NCI-H1417 (cell line): ENCODE data around the gene VEGFB.

Source experiments
- DNase-seq, 3 experiments: peaks; one replicate each; lab custom pipeline; 2025; lab: John Stamatoyannopoulos, UW

The VEGFB gene

GRCh38 chr11:64262271-64263002 lies 28.1 kb downstream of the VEGFB start:
- DNase-seq, result no peak

- no peak for DNase-seq
Measured at GRCh38 chr11:64263021-64263946, 28.9 kb downstream of the VEGFB start.

- no peak for DNase-seq
Measured at GRCh38 chr11:64263947-64264317, 29.5 kb downstream of the VEGFB start.

- peak in 2 of 3 experiments; percentile 49 to 72 for DNase-seq
Measured at GRCh38 chr11:64264371-64264852, 30.0 kb downstream of the VEGFB start.

- peak in 2 of 3 experiments; percentile 27 to 61 for DNase-seq
Measured at GRCh38 chr11:64265176-64266160, 31.1 kb downstream of the VEGFB start.

DNA sequence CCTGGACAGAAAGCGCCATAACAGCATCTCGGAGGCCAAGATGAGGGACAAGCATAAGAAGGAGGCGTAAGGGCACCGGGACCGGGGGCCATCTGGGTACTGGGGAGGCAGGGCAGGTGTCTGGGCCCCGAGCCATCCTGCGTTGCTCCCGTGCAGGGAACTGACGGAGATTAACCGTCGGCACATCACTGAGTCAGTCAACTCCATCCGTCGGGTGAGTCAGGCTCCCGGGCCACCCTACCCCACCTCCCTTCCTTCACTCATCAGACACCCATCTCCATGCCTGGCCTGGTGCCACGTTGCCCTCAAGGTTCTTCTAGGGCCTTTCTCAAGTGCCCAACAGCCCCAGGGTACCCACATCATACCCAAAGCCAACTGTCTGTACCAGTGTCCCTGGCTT lies 32.0 kb downstream of the VEGFB start:
- no peak for DNase-seq

DNA sequence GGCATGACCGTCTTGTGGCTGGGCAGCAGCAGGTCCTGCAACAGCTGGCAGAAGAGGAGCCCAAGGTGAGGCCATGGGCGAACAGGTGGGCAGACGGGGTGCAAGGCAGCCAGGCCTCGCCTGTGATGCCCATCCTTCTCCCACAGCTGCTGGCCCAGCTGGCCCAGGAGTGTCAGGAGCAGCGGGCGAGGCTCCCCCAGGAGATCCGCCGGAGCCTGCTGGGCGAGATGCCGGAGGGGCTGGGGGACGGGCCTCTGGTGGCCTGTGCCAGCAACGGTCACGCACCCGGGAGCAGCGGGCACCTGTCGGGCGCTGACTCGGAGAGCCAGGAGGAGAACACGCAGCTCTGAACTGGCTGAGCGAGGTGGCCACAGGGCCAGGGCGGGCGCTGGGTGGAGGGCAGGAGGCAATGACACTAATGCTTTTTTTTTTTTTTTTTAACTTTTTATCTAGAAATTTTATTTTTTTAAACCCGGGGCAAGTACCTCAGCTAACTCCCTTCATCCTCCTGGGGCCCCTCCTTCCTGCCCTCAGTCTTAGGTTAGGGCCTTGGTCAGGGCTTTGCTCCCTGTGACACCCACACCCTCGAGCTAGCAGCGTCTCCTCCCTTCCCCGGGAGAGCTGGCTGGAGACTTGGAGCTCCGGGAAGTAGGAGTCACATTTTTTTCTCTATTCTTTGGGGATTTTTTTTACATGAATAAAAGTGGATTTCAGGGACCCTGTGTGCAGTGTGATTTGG lies 33.0 kb downstream of the VEGFB start:
- peak in 2 of 3 experiments; percentile 27 to 55 for DNase-seq

GRCh38 chr11:64268025-64268892 lies 33.9 kb downstream of the VEGFB start:
- peak in 1 of 3 experiments; percentile 31 for DNase-seq

GRCh38 chr11:64268893-64269539 lies 34.6 kb downstream of the VEGFB start:
- peak in 1 of 3 experiments; percentile 63 for DNase-seq

GRCh38 chr11:64269540-64270220 lies 35.3 kb downstream of the VEGFB start:
- peak; percentile 99 to 100 (median 100) for DNase-seq

DNA sequence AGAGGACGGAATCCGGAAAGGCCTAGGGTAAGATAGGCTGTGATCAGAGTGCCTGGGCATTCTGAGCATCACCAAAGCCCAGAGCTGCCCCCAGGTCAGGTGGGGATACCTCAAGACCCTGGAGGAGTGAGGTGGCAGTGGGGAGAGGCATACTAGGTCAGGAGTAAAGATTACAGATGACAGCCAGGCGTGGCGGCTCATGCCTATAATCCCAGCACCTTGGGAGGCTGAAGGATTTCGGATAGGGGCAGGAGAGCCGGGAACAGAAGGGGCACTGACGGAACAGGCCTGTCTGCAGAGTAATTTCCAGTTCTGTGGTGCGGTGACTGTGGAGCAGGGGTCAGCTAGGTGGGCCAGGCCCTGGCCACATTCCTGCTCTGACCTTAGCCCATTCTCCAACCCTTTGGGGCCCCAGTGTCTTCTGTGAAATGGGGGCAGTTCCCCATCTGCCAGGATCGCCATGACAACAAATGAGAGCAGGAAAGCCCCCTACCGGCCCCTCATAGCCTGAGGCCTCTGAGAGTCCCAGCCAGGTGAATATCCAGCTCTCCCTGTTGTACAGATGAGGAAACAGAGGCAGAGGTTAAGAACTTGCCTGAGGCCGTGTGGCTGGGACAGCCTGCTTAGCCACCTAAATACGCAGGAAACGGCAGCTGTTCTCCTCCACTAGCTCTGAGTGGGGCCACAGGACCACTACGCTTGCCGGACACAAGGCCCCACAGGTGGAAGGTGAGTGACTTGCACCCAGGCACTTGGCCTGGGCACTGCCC lies 40.8 kb downstream of the VEGFB start:
- peak in 1 of 3 experiments; percentile 6 for DNase-seq

- no peak for DNase-seq
Measured at GRCh38 chr11:64275841-64276240, 41.5 kb downstream of the VEGFB start.

DNA sequence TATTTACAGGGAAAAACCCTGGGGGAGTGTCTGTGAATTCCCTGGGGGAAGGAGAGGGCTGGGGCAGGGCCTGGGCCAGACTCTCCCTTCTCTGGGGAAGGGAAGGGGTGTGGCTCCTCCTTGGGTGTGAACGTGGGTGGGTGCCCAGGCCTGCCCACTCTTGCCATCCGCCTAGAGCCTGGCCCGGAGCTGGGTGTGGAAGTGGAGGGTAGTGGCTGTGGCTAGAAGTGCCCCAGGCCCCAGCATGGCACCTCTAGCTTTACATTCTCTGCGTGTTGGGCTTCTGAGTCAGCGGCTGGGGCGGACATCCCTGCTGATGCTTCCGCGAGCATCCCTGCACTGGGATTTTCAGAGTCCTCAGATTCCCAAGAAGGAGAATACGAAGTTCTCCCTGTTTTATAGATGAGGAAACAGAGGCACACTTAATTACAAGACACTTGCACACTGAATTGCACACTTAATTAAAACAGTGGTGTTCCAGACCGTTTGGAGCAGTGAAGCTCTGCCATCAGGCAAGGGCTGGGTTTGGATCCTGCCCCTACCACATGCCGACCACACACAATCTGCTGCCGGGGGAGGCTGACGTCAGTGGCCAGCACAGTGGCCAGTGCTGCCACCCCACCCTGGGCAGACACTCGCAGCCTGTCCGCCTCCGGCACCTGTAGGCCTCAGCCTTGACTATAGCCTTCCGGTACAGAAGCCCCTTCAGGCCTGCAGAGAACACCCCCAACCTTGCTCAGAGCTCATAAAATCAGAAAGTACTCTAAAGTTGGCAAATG lies 42.5 kb downstream of the VEGFB start:
- DNase-seq, result no peak

DNA sequence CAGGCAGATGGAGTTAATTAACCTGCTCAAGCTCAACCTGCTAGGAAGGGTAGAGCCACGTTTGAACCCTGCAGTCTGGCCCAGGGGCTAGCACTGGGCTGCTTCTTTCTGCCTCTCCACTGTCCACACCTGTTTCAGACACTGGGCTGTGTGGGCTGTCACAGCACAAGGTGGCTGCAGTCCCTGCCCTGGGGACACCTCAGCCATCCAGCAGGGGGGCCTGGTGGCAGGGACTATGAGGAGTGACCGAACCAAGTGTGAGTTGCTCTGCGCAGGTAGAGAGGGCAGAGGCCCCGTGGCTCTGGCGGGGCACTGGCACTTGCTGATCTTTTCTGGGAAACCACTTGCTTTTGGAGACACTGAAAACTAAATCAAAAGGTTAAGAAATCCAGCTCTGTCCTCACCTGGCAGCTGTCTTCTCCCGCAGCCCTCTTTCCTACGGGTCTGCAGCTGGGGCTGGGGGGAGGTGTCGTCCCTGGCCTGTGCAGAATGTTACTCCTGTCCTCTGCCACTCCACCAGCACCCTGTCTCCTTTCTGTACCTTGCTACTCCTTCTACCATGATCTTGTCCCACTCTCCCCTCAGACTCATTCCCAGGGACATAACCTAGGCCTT lies 44.3 kb downstream of the VEGFB start:
- DNase-seq, result no peak

DNA sequence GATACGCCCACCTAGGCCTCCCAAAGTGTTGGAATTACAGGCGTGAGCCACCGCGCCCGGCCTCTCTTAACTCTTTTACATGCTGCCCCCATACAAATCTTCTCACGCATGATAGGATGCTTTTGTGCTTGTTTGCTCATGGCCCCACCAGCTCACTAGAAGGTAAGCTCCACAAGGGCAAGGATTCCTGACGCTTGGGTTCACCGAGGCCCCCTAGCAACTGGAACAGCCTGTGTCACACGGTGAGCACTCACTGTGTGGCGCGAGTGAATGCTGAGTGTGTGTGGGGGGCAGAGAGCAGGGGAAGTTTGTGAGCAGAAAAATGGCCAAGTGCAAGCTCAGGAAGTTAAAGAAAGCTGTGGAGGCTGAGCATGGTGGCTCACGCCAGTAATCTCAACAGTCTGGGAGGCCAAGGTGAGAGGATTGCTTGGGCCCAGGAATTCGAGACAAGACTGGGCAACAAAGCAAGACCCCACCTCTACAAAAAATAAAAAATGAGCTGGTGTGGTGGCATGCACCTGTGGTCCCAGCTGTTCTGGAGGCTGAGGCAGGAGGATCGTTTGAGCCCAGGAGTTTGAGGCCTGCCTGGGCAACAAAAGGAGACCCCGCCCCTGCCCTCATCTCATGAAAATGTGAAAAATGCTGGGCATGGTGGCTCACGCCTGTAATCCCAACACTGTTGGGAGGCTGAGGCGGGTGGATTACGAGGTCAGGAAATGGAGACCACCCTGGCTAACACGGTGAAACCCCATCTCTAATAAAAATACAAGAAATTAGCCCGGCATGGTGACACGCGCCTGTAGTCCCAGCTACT lies 47.8 kb downstream of the VEGFB start:
- no peak for DNase-seq

DNA sequence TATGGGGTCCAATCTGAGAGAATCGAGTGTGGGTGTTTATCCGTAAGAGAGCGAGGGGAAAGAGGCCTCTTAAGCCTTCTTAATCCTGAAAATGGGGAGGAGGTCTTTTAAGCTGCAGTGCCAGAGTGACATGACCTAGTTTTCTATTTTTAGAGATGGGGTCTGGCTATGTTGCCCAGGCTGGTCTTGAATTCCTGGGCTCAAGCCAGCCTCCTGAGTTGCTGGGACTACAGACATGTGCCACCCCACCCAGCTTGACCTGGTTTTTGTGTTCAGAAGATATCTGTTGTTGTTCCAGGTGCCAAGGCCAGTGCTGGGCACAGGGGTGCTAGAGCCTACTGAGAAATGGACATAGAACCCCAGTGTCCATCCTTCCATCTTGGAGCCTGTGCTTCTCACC lies 48.7 kb downstream of the VEGFB start:
- DNase-seq, result no peak
